HG02642 (cell line): ENCODE results near the gene CDC16.
"Not testable (repeated sequence)": the region's sequence is repeated elsewhere in the genome, so short reads cannot be mapped to it uniquely, and the experiment has no call there.

Experiments used
- ATAC-seq: cut with Tn5 transposase; IDR thresholded peaks from one replicate; pipeline ENCODE4 v1.9.1; 2021; ENCODE audit warnings: mild to moderate bottlenecking; ENCODE audit not compliant: unreplicated experiment, poor library complexity

Gene CDC16, protein sequence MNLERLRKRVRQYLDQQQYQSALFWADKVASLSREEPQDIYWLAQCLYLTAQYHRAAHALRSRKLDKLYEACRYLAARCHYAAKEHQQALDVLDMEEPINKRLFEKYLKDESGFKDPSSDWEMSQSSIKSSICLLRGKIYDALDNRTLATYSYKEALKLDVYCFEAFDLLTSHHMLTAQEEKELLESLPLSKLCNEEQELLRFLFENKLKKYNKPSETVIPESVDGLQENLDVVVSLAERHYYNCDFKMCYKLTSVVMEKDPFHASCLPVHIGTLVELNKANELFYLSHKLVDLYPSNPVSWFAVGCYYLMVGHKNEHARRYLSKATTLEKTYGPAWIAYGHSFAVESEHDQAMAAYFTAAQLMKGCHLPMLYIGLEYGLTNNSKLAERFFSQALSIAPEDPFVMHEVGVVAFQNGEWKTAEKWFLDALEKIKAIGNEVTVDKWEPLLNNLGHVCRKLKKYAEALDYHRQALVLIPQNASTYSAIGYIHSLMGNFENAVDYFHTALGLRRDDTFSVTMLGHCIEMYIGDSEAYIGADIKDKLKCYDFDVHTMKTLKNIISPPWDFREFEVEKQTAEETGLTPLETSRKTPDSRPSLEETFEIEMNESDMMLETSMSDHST

DNA sequence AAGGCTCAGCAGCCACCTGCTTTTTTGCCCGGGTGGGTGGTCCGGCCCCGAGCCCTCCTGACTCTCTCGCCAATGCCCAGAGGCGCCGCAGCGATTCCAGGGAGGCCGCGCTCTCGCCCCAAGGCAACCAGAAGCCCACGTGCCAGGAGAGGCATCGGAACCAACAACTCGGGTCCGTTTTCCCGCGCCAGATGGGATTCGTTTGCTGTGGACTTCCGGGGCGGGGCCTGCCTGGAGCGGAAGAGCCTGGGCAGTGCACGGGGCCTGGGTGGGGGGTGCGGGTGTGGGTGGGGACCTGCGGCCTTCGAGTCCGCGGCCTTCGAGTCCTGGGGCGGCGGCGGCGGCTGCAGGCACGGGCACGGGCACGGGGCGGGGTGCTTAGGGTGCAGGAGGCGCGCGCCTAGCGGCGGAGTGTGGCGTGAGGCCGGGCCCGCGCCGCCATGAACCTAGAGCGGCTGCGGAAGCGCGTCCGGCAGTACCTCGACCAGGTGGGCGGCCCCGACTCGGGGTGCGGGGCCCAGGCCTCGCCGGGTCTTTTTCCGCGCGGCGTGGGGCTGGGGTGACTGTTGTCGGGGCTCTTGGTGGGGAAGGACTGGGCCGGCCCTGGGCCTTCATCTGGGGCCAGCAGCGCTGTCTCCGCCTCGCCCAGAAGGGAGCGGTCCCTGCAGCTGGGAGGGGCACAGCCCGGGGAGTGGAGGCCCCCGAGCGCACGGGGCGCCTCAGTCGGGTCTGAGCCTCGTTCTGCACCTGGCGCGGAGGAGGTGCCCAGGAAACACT lies at the start of gene CDC16:
Gene CDC16, plus strand, starts transcription at position 253 of the 777 bp plus-strand sequence. Its CDS starts 188 bp downstream, at position 441.
- peak; percentile 92 for ATAC-seq

DNA sequence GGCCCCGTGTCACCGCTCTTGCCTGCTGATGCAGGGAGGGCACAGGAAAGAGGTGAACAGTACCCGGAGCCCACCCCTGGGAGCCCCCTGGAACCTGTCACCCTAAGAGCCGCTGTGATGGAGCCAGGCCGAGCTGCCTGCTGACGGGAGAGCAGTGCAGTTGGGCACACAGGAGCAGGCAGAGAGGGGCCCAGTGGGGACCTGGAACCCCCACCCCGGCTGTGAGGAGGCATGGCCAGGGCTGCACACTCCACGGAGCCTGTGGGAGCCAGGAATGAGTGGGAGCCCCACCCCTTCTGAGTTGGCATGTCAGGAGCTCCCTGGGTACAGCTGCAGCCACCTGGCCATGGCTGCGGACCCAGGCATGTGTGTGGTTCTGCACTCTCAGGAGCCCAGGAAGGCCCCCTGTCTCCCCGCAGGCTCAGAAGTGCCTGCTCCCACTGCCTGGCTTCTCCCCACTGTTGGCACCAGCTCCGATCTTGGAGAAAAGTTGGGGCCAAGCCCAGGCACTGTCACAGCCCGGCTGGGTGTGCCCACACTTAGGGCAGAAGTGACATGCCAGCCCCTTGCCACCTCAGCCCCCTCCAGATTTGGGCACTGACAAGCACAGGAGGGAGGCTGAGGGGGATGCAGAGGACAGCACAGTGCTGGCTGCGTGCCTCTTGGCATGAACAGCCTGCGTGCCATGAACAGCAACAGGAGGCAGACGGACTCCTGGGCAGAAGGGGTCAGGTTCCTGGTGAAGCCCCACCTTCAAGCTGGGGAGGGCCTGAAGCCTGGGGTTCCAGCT lies 49.3 kb upstream of the CDC16 start:
- ATAC-seq, result no peak

DNA sequence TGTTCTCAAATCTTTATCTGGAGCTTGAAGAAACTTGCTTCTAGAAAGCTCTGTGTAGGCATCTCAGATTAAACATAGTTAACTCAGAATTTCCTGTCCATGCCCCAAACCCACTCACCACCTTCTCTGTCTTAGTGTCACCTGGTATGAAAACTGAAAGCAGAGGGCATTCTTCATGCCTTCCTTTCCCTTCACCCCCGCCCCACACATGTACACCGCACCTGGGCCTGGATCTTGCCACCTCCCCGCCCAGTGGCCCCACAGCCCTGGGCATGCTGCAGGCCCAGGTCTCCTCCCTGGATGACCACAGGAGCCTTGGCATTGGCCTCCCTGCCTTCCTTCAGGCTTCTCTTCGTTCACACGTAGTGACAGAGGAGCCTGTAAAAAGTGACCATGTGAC lies 39.8 kb upstream of the CDC16 start:
- no peak for ATAC-seq

DNA sequence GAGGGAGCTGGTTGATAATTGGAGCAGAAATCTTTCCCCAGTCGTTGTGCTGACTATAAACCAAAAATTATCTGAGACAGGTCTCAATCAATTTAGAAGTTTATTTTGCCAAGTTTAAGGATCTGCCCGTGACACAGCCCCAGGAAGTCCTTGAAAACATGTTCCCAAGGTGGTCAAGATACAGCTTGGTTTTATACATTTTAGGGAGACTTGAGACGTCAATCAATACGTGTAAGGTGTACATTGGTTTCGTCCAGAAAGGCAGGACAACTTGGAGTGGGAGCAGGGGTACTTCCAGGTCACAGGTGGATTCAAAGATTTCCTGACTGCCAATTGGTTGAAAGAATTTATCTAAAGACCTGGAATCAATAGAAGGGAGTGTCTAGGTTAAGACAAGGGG lies 38.1 kb upstream of the CDC16 start:
- no peak for ATAC-seq

DNA sequence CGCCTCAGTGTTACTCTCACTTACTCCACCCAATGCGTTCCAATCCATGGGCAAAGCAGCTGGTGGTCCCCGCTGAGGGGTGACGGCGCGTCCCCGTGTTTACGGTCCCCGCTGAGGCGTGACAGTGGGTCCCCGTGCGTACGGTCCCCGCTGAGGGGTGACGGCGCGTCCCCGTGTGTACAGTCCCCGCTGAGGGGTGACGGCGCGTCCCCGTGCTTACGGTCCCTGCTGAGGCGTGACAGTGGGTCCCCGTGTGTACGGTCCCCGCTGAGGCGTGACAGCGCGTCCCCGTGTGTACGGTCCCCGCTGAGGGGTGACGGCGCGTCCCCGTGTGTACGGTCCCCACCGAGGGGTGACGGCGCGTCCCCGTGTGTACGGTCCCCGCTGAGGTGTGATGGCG lies 36.1 kb upstream of the CDC16 start:
- no peak for ATAC-seq

DNA sequence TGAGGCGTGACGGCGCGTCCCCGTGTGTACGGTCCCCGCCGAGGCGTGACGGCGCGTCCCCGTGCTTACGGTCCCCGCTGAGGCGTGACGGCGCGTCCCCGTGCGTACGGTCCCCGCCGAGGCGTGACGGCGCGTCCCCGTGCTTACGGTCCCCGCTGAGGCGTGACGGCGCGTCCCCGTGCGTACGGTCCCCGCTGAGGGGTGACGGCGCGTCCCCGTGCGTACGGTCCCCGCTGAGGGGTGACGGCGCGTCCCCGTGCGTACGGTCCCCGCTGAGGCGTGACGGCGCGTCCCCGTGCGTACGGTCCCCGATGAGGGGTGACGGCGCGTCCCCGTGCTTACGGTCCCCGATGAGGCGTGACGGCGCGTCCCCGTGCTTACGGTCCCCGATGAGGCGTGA lies 35.2 kb upstream of the CDC16 start:
- not testable (repeated sequence) for ATAC-seq

DNA sequence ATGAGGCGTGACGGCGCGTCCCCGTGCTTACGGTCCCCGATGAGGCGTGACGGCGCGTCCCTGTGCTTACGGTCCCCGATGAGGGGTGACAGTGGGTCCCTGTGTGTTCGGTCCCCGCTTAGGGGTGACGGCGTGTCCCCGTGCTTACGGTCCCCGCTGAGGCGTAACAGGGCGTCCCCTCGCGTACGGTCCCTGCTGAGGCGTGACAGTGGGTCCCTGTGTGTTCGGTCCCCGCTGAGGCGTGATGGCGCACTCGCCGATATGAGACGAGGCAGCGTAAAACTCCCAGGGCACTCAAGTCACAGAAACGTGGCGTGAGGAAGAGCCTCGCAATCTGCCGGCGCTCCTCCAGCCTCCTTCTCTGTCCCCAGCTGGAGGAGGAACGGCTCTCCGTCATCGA lies 34.7 kb upstream of the CDC16 start:
- no peak for ATAC-seq

DNA sequence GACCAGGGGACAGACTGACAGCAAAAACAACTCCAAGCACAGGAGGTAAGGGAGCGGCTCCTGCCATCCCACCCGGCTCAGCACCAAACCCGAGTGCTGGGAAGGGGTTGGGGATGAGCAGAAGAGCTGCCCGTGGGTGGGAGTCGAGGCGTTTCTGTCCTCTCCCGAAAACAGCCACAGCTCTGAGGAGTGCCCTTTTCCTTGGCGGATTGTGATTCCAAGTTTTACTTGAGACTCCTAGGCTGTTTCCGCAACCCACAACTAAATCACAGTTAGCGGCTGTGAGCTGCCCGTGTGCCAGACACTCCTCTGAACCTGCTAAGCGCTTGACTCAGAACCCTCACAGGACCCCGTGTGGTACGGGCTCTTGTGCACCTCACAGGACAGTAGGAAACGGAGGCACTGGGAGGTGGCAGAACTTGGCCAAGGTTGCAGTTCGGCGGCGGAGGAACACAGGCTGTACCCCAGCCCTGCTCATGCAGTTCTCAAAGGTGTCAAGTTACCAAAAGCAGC lies 34.2 kb upstream of the CDC16 start:
- ATAC-seq, result no peak

DNA sequence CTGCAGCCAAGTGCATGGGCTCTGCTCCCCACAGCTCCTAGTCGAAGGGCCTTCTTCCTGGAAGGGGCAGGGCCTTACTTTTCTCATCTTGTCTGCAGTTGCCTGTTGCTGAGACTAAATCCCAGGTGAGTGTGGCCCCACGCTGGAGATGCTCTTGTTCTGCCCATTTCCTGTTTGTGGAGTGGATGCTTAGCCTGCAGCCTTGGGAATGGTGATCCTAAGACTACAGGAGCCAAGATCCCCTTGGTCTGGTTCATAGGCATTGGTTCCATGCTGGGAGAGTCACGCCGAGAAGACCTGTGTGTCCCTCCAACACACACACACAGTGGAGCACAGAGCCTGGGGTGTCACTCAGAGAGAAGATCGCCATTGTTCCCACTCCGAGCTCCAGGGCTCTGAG lies 32.1 kb upstream of the CDC16 start:
- ATAC-seq, result no peak

DNA sequence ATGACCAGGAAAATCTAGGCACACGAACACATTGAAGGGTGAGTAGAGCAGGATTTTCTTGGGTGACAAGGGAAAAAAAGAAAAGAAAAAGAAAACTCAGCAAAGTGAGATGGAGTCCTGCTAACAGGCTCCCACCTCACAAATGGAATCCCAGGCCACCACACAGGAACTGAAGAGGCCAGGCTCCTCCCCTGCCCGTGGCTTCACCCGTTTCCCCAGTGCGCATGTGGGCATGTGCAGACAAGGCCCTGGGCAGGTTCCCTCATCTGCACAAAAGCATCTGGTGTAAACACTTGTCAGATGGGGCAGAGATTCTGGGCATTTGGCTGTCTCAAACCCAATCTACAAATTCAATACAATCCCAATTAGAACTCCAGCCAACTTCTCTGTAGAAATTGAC lies 31.2 kb upstream of the CDC16 start:
- no peak for ATAC-seq

DNA sequence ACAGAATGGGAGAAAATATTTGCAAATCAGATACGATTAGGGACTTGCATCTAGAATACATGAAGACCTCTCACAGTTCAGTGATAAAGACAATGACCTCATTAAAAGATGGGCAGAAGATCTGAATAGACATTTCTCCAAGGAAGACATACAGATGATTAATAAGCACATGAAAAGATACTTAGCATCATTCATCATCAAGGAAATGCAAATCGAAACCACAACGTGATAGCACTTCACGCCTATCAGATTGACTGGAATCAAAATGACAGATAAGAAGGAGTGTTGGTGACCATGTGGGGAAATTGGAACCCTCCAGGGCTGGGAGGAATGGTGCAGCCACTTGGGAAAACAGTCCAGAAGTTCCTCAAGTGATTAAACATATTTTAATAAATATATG lies 29.8 kb upstream of the CDC16 start:
- no peak for ATAC-seq

DNA sequence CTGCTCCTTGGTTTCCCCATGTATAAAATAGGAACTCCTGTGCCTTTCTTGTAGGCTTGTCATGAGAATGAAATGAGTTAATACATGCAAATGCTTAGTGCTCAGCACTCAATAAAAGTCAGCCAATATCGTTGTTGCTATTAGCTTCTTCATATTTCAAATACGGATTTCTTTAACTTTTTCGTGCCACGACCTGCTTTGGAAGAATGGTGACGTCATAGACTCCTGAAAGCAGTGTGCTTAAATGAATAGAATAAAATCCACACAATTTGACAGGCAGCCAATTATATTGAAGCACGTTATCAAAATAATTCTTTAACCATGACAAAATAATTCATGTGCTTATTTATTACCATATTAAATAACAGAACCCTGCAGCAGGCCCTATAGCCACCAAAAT lies 26.6 kb upstream of the CDC16 start:
- ATAC-seq, result no peak

DNA sequence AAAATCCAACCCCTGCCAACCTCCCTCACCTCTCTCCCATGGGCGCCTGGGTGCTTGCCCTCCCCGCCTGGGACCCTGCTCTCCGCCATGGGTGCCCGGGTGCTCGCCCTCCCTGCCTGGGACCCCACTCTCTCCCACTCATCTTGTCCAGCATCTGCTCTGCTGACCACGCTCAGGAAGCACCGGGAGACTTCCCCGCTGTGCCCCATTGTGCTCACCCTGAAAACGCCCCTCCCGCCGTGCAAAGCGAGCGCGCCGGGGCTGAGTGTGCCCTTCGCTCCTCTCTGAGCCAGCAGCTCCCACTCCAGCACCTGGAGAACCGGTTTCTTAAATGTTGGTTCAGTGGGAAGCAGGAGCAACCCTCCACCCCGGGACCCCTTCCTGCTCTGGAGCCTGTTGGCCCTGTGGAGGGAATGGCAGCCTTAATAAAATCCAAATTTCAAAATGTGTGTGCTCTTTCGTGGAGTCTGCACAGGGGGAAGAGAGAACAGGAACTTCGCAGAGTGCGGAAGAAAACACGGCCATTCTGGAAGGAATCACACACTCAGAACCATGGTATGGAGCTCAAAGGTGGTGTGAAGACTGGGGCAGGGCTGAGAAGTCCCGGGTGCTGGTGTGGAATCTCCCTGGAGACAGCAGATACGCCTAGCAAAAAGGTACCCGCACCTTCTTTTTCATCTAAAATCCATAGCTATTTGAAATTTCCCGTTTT lies 23.1 kb upstream of the CDC16 start:
- no peak for ATAC-seq

DNA sequence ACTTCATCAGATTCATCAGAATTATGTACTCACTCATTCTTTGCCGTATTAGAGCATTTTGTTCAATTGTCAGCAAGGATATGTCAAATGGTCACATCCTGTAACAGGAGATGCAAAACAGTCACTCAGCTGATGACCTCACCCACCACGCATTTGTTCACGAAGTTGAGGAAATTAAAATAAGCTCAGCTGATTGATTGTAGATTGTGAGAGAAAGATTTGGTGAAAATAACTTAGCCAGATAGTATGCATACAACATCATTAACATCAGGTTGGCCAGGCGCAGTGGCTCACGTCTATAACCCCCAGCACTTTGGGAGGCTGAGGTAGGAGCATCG lies 22.6 kb upstream of the CDC16 start:
- no peak for ATAC-seq

DNA sequence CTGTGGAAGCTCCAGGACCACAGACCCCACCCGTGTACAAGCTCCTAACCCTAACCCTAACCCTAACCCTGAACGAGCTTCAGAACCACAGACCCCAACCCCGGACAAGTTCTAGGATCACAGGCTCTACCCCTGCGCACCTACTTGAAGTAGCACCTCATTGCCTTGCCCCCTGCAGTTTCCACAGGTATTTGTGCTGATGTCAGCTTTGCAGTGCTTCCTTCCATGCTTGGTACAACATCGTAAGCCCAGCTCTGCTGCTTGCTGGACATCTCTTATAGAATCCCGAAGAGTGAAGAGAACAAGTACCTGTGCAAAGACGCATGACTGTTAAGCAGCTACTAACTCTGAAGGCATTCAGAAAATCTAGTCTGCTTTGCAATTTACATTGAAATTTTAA lies 20.7 kb upstream of the CDC16 start:
- ATAC-seq, result no peak

DNA sequence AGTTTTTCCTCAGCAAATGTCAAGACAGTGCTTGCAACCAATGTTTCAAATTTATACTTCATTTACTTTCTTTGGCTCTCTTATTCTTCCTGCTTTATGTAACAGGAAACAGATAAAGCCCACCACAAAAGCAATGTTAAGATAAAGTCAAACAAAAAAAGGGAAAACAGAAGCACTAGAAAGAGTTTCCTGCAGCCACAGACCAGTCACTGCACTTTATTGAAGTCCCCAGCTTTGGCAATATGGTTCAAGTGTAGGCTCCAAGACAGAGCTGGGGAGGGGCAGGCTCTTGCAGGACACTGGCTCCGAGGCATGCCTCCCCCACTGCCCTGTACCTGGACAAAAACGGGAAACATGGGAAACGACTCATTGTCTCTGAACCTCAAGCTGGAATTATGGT lies 15.3 kb upstream of the CDC16 start:
- ATAC-seq, result no peak

DNA sequence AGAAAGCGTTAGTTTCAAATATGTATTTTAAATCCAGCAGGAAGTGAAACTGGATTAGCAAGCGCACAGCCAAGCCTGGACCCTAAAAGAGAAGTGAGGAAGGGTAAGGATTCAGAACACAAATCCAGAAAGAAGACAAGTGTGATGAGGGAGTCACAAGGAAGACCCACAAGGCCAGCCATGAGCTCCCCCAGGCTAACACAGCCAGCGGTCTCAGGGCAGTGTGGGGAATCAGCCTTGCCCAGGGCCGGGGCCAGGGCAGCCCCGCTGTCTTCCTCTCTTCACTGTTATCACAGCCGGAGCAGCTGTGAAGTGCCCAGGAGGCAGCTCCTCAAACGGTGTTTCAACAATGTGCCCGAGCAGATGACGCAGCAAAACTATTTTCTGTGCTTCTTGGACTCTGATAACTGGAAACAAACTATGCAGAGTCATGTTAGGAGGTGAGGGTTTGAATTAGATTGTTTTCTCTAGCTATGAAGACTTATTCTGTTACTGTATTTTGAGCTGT lies 12.2 kb upstream of the CDC16 start:
- no peak for ATAC-seq

DNA sequence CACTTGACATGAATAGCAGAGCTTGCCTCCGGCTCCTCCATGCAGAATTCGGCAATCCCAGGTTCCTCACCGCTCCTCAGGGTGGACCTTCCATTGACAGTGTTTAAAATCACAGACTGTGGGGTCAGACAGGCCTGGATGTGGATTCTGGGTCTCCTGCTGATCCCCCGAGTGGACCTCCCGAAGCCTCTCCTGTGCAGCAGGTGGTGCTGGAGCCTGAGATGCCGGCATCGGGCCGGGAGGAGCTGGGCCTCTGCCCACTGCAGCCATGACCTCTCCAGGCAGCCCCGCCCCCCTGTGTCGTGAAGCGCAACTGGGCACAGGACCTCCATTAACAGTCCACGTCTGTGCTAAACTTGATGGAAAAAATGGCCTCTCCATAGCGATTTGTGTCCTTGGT lies 10.5 kb upstream of the CDC16 start:
- ATAC-seq, result no peak

DNA sequence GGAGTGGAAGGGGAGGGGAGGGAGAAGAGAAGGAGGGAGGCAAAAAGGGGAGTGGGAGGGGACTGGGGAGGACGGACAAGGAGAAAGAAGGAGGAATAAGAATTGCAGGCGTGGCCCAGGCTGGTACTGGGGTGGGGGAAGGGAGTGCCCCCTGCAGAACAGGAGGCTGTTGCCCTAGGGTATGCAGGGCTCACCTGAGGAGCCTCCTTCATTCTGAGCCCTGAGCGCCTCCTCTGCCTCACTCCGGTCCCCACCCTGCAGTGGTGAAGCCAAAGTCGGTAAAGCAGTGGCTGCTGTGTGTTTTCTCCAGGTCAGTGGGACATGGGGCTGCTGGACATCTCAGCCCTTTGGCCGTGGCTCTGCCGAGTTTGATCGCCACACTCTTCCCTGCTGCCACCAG lies 9.1 kb upstream of the CDC16 start:
- no peak for ATAC-seq

DNA sequence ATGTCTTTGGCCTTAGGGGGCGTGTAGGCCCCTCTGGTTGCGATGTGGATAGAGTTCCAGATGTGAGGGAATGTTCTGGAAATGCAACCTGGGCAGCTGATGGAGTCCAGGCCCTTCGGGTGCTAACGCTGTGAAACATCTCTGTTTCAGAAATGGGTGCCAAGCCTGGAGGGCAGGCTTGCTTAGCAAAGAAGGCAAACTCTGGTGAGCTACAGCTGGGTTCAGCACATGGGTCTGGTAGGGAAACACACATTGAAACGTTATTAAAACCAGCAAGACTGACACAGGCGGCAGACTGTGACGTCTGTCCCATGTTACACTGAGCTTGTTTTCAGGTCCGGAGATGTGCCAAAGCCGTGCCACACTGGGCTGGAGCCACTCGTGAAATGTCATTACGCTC lies 8.6 kb upstream of the CDC16 start:
- no peak for ATAC-seq
